ENCODE results near the gene LYRM1. TPM values are rescaled to one million over a fixed set of nuclear protein-coding genes. Genes with fewer than 3 reads are reported as not detected.
"Not testable (repeated sequence)": the region's sequence is repeated elsewhere in the genome, so short reads cannot be mapped to it uniquely, and the experiment has no call there.

The LYRM1 gene
- total RNA-seq, 1 experiment from 2014 or later, result 29.8 TPM

DNA sequence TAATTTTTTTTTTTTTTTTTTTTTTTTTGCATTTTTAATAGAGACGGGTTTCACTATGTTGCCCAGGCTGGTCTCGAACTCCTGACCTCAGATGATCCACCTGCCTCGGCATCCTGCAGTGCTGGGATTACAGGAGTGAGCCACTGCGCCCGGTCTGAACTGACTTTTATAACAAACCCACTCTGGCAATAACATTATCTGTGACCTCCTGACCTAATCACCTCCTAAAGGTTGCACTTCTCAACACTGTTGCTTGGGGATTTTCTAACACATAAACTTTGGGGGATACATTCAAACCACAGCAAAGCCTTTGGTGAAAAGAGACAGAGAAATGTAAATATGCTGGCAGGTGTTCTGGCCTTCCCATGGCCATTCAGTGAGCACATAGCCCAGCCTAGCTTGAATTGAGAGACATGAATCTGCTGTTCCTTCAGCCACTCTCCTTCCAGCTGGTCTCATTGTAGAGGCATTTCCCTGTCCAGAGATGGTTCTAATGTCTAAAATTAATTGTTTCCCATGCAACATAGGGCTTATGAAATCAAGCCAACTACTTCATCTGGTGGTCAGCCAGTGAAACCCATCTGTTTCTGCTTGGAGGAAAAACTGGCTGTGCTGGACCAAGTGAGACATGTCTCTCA, 28.3 kb downstream of the LYRM1 start:
- H3K36me3 ChIP-seq (replicated peaks; ENCODE audit: control insufficient read depth, insufficient read depth, low read length), result no peaks in the 10 kb centered on the region
- no peak for DNase-seq
- no peak overlapping the region for H3K4me3 ChIP-seq (ENCODE audit: insufficient read depth, low read depth, low read length)
- no peaks in the 10 kb centered on the region for H3K27me3 ChIP-seq (ENCODE audit: control insufficient read depth, insufficient read depth, low read length)

GRCh38 chr16:20929676-20930364, 29.2 kb downstream of the LYRM1 start:
- not testable (repeated sequence) for H3K4me3 ChIP-seq (ENCODE audit: insufficient read depth, low read depth, low read length); H3K36me3 ChIP-seq (replicated peaks; ENCODE audit: control insufficient read depth, insufficient read depth, low read length); H3K27me3 ChIP-seq (ENCODE audit: control insufficient read depth, insufficient read depth, low read length); DNase-seq

- DNase-seq, result no peak
Measured at GRCh38 chr16:20930365-20930690, 29.8 kb downstream of the LYRM1 start.

GRCh38 chr16:20931066-20931600, 30.6 kb downstream of the LYRM1 start:
- no peak for DNase-seq
- no peaks in the 10 kb centered on the region for H3K27me3 ChIP-seq (ENCODE audit: control insufficient read depth, insufficient read depth, low read length)
- H3K4me3 ChIP-seq (ENCODE audit: insufficient read depth, low read depth, low read length), result no peak overlapping the region
- H3K36me3 ChIP-seq (replicated peaks; ENCODE audit: control insufficient read depth, insufficient read depth, low read length), result no peaks in the 10 kb centered on the region

More at GRCh38 chr16:20930365-20930690, 29.8 kb downstream of the LYRM1 start:
- Histone ChIP-seq H3K36me3 (replicated peaks; ENCODE audit: control insufficient read depth, insufficient read depth, low read length) (no peaks in the 10 kb centered on the region), H3K27me3 (ENCODE audit: control insufficient read depth, insufficient read depth, low read length) (no peaks in the 10 kb centered on the region), H3K4me3 (ENCODE audit: insufficient read depth, low read depth, low read length) (no peak overlapping the region)

DNA sequence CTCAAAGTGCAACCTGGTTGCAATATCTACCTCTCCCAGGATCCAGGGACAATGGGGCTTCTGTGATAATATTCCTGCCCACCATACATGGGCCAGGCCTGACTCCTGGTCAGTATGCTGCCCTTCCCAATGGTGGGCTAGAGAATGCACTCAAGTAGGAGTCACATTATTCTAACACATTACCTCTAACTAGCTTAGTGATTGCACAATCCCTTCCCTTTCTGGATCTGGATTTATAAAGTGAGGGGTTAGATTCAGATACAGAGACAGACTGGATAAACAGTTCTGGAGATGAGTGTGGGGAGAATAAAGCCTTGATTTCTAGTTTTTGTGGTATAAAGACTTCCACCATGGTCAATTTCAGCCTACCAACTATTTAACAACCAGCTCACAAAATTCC, 33.0 kb downstream of the LYRM1 start:
- no peaks in the 10 kb centered on the region for H3K27me3 ChIP-seq (ENCODE audit: control insufficient read depth, insufficient read depth, low read length)
- H3K4me3 ChIP-seq (ENCODE audit: insufficient read depth, low read depth, low read length), result no peak overlapping the region
- DNase-seq, result no peak
- no peaks in the 10 kb centered on the region for H3K36me3 ChIP-seq (replicated peaks; ENCODE audit: control insufficient read depth, insufficient read depth, low read length)

- H3K27me3 ChIP-seq (ENCODE audit: control insufficient read depth, insufficient read depth, low read length), result no peaks in the 10 kb centered on the region
- H3K36me3 ChIP-seq (replicated peaks; ENCODE audit: control insufficient read depth, insufficient read depth, low read length), result no peaks in the 10 kb centered on the region
- H3K4me3 ChIP-seq (ENCODE audit: insufficient read depth, low read depth, low read length), result no peak overlapping the region
- DNase-seq, result no peak
Measured at GRCh38 chr16:20937736-20938135, 37.2 kb downstream of the LYRM1 start.

DNA sequence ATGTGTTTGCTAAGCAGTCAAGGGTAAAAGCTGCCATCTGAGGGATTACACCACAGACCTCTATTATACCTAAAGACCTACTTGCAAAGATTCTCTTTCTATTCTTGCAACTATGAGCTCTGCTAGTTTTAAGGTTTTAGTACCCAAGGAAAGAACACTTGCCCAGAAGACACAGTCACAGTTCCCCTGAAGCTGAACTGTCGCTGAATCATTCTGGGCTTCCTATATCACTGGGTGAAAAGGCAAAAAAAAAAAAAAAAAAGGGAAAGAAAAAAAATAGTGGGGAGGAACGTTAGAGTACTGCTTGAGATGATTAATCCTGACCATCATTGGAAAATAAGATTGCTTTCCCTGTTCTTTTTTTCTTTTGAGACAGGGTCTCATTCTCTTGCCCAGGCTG, 37.9 kb downstream of the LYRM1 start:
- H3K4me3 ChIP-seq (ENCODE audit: insufficient read depth, low read depth, low read length), result no peak overlapping the region
- no peaks in the 10 kb centered on the region for H3K36me3 ChIP-seq (replicated peaks; ENCODE audit: control insufficient read depth, insufficient read depth, low read length)
- DNase-seq, result no peak
- no peaks in the 10 kb centered on the region for H3K27me3 ChIP-seq (ENCODE audit: control insufficient read depth, insufficient read depth, low read length)

GRCh38 chr16:20939611-20940010, 39.0 kb downstream of the LYRM1 start:
- H3K36me3 ChIP-seq (replicated peaks; ENCODE audit: control insufficient read depth, insufficient read depth, low read length), result no peaks in the 10 kb centered on the region
- no peaks in the 10 kb centered on the region for H3K27me3 ChIP-seq (ENCODE audit: control insufficient read depth, insufficient read depth, low read length)
- H3K4me3 ChIP-seq (ENCODE audit: insufficient read depth, low read depth, low read length), result no peak overlapping the region
- DNase-seq, result no peak

GRCh38 chr16:20940871-20941635, 40.5 kb downstream of the LYRM1 start:
- DNase-seq, result no peak
- H3K36me3 ChIP-seq (replicated peaks; ENCODE audit: control insufficient read depth, insufficient read depth, low read length), result no peaks in the 10 kb centered on the region
- no peak overlapping the region for H3K4me3 ChIP-seq (ENCODE audit: insufficient read depth, low read depth, low read length)
- H3K27me3 ChIP-seq (ENCODE audit: control insufficient read depth, insufficient read depth, low read length), result no peaks in the 10 kb centered on the region

- DNase-seq, result no peak
- Histone ChIP-seq H3K36me3 (replicated peaks; ENCODE audit: control insufficient read depth, insufficient read depth, low read length) (no peaks in the 10 kb centered on the region), H3K27me3 (ENCODE audit: control insufficient read depth, insufficient read depth, low read length) (no peaks in the 10 kb centered on the region), H3K4me3 (ENCODE audit: insufficient read depth, low read depth, low read length) (no peak overlapping the region)
Measured at GRCh38 chr16:20941636-20941926, 41.0 kb downstream of the LYRM1 start.

DNA sequence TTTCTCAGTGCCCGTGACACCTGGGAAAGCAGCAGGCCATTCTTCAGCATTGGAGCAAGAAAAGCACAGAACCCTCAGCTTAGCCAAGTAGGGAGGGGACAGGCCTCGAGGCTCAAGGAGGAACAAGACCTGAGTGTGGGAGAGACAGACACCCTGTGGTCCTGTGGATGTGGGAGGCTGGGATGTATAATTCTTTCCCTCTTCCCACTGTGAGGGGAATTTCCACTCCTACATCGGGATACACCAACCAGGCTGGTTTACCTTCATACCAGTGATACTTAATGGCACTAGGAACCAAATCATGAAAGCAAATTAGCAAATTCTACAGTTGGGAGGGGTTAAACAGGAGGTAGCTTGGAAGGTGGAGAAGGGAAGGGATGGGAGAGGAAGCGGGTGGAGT, 41.7 kb downstream of the LYRM1 start:
- Histone ChIP-seq H3K4me3 (ENCODE audit: insufficient read depth, low read depth, low read length) (no peak overlapping the region), H3K36me3 (replicated peaks; ENCODE audit: control insufficient read depth, insufficient read depth, low read length) (no peaks in the 10 kb centered on the region), H3K27me3 (ENCODE audit: control insufficient read depth, insufficient read depth, low read length) (no peaks in the 10 kb centered on the region)
- DNase-seq, result no peak

GRCh38 chr16:20944861-20945574, 44.4 kb downstream of the LYRM1 start:
- H3K36me3 ChIP-seq (replicated peaks; ENCODE audit: control insufficient read depth, insufficient read depth, low read length), result no peaks in the 10 kb centered on the region
- DNase-seq, result no peak
- no peak overlapping the region for H3K4me3 ChIP-seq (ENCODE audit: insufficient read depth, low read depth, low read length)
- H3K27me3 ChIP-seq (ENCODE audit: control insufficient read depth, insufficient read depth, low read length), result no peaks in the 10 kb centered on the region

- not testable (repeated sequence) for DNase-seq; H3K27me3 ChIP-seq (ENCODE audit: control insufficient read depth, insufficient read depth, low read length); H3K4me3 ChIP-seq (ENCODE audit: insufficient read depth, low read depth, low read length); H3K36me3 ChIP-seq (replicated peaks; ENCODE audit: control insufficient read depth, insufficient read depth, low read length)
Measured at GRCh38 chr16:20945575-20945875, 45.0 kb downstream of the LYRM1 start.

DNA sequence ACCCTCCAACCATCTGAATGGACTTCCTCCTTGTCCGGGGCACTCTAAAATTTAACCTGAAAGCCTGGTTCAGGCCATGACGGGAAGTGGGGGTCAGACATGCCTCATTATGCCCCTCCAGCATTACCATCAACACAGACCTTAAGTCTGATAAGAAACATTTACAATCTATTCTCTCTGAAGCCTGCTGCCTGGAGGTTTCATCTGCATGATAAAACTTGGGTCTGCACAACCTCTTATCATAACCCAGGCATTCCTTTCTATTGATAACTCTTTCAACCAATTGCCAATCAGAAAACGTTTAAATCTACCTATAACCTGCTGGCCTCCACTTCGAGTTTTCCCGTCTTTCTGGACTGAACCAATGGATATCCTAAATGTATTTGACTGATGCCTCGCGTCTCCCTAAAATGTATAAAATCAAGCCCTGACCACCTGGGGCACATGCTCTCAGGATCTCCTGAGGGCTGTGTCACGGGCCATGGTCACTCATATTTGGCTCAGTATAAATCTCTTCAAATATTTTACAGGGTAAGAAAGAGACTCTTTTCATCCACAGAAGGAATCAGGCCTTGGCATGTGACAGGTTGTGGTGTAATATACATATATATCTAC, 45.6 kb downstream of the LYRM1 start:
- Histone ChIP-seq H3K4me3 (ENCODE audit: insufficient read depth, low read depth, low read length) (no peak overlapping the region), H3K27me3 (ENCODE audit: control insufficient read depth, insufficient read depth, low read length) (no peaks in the 10 kb centered on the region), H3K36me3 (replicated peaks; ENCODE audit: control insufficient read depth, insufficient read depth, low read length) (no peaks in the 10 kb centered on the region)
- no peak for DNase-seq

Data from H7 (cell line).